ENCODE results near the gene DLGAP1.
A peak's percentile ranks its signal among the peaks of the same experiment; 100 is the strongest.

The DLGAP1 gene

DNA sequence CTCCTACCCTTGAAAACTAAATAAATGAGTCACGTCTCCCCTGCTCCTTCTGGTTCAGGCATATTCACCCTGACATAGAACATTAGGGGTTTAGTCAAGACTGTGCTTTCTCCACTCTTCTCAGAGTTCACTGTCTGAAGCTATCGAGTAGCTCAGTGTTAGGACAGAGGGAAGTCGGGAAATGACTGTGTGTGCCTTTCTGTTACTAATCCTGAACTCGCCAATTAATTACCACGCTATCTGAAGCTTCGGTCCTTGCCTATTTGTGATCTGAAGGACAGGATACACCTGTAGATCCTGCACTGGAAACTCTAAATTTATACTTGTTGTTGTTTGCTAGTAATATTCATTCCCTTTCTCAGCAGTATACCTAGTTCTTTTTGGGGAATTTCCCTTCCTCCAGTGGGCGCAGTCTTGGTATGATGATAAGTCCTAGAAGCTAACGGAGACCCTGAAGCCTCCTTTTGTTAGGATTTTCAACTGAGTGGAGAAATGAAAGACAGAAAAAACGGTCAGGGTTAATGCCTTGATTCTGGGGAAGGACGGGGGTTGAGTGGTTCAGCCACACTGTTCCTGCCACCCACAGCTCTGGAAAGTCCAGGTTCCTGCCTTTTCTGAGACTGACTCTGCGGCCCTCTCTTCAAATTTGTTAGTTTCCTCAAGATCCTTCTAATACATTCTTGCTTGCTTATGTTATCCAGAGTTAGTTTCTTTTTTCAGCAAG, 218.0 kb downstream of the DLGAP1 start:
- H3K79me2 ChIP-seq (ENCODE audit: low read length), result no peaks in the 10 kb centered on the region
- no peaks in the 10 kb centered on the region for H3K27me3 ChIP-seq (ENCODE audit: low read depth, low read length)
- H3K4me2 ChIP-seq (ENCODE audit: low read length), result peak overlapping the region; percentile 66
- TF ChIP-seq, protein P1, sequence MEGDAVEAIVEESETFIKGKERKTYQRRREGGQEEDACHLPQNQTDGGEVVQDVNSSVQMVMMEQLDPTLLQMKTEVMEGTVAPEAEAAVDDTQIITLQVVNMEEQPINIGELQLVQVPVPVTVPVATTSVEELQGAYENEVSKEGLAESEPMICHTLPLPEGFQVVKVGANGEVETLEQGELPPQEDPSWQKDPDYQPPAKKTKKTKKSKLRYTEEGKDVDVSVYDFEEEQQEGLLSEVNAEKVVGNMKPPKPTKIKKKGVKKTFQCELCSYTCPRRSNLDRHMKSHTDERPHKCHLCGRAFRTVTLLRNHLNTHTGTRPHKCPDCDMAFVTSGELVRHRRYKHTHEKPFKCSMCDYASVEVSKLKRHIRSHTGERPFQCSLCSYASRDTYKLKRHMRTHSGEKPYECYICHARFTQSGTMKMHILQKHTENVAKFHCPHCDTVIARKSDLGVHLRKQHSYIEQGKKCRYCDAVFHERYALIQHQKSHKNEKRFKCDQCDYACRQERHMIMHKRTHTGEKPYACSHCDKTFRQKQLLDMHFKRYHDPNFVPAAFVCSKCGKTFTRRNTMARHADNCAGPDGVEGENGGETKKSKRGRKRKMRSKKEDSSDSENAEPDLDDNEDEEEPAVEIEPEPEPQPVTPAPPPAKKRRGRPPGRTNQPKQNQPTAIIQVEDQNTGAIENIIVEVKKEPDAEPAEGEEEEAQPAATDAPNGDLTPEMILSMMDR (IDR thresholded peaks at IDR 0.05; ENCODE audit: low read depth, low read length), result no peak
- TF ChIP-seq EZH2phosphoT487 (IDR thresholded peaks at IDR 0.05; ENCODE audit: low read depth), result no peak
- H3K9me3 ChIP-seq (ENCODE audit: insufficient read depth, low read length), result no peaks in the 10 kb centered on the region
- peaks cover 14% of the 10 kb centered on the region for H3K4me1 ChIP-seq (ENCODE audit: low read length)
- no peaks in the 10 kb centered on the region for H4K20me1 ChIP-seq (ENCODE audit: insufficient read depth, low read length)
- 0 out of 2 replicates have a peak overlapping the region, but pooled peaks have one; percentile 14 for H2AFZ ChIP-seq (ENCODE audit: low read depth, low read length)
- H3K27ac ChIP-seq (ENCODE audit: low read length), result no peak overlapping the region
- no peak overlapping the region for H3K9ac ChIP-seq (ENCODE audit: low read length)
- no peaks in the 10 kb centered on the region for H3K36me3 ChIP-seq (replicated peaks; ENCODE audit: low read depth, low read length)
- H3K4me3 ChIP-seq (ENCODE audit: low read length), result peak overlapping the region; percentile 40

DNA sequence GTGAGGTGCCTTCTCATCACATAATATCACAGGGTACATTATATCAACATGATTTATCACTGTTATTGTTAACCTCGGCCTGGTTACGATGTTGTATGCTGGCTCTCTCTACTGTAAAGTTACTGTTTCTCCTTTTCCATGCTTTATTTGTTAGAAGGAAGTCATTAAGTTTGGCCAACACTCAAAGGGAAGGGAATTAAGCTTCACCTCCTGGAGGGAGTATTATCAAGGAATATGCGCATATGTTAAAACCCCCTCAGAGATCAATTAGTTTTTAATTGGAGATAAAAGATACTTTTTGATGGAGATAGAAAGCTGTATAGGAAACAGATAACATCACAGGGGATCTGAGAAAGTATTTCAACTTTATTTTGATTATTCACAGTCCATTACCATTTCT, 221.6 kb downstream of the DLGAP1 start:
- no peak for TF ChIP-seq EZH2phosphoT487 (IDR thresholded peaks at IDR 0.05; ENCODE audit: low read depth)
- TF ChIP-seq, protein P1 (IDR thresholded peaks at IDR 0.05; ENCODE audit: low read depth, low read length), result no peak
- H3K36me3 ChIP-seq (replicated peaks; ENCODE audit: low read depth, low read length), result no peaks in the 10 kb centered on the region
- no peaks in the 10 kb centered on the region for H3K79me2 ChIP-seq (ENCODE audit: low read length)
- H2AFZ ChIP-seq (ENCODE audit: low read depth, low read length), result no peak overlapping the region
- H3K27ac ChIP-seq (ENCODE audit: low read length), result no peak overlapping the region
- peaks cover 21% of the 10 kb centered on the region for H3K4me1 ChIP-seq (ENCODE audit: low read length)
- no peak overlapping the region for H3K4me2 ChIP-seq (ENCODE audit: low read length)
- no peak overlapping the region for H3K9ac ChIP-seq (ENCODE audit: low read length)
- H4K20me1 ChIP-seq (ENCODE audit: insufficient read depth, low read length), result no peaks in the 10 kb centered on the region
- H3K4me3 ChIP-seq (ENCODE audit: low read length), result no peak overlapping the region
- no peaks in the 10 kb centered on the region for H3K9me3 ChIP-seq (ENCODE audit: insufficient read depth, low read length)
- H3K27me3 ChIP-seq (ENCODE audit: low read depth, low read length), result no peaks in the 10 kb centered on the region

DNA sequence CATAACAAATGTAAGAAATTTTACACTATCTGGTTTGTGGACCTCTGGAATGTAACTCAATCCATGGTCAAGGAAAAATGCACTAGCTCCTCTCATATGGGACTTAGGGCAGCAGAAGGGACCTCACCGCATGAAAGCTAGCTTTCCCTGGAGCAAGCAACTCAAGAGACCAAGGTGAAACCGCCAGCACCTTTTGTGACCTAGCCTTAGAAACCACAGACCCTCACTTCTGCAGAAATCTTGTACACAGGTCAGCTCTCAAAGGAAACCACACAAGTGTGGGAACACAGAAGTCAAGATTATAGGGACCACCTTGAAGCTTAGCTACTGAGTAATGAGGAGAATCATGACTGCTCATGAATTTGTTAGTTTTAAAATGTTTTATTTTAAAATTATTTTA, 222.5 kb downstream of the DLGAP1 start:
- H3K79me2 ChIP-seq (ENCODE audit: low read length), result no peaks in the 10 kb centered on the region
- TF ChIP-seq EZH2phosphoT487 (IDR thresholded peaks at IDR 0.05; ENCODE audit: low read depth), result no peak
- TF ChIP-seq, protein P1 (IDR thresholded peaks at IDR 0.05; ENCODE audit: low read depth, low read length), result no peak
- no peak overlapping the region for H3K4me2 ChIP-seq (ENCODE audit: low read length)
- H2AFZ ChIP-seq (ENCODE audit: low read depth, low read length), result no peak overlapping the region
- no peaks in the 10 kb centered on the region for H3K36me3 ChIP-seq (replicated peaks; ENCODE audit: low read depth, low read length)
- H3K4me1 ChIP-seq (ENCODE audit: low read length), result peaks cover 21% of the 10 kb centered on the region
- H3K27me3 ChIP-seq (ENCODE audit: low read depth, low read length), result no peaks in the 10 kb centered on the region
- H4K20me1 ChIP-seq (ENCODE audit: insufficient read depth, low read length), result no peaks in the 10 kb centered on the region
- no peak overlapping the region for H3K9ac ChIP-seq (ENCODE audit: low read length)
- H3K27ac ChIP-seq (ENCODE audit: low read length), result no peak overlapping the region
- no peaks in the 10 kb centered on the region for H3K9me3 ChIP-seq (ENCODE audit: insufficient read depth, low read length)
- no peak overlapping the region for H3K4me3 ChIP-seq (ENCODE audit: low read length)

DNA sequence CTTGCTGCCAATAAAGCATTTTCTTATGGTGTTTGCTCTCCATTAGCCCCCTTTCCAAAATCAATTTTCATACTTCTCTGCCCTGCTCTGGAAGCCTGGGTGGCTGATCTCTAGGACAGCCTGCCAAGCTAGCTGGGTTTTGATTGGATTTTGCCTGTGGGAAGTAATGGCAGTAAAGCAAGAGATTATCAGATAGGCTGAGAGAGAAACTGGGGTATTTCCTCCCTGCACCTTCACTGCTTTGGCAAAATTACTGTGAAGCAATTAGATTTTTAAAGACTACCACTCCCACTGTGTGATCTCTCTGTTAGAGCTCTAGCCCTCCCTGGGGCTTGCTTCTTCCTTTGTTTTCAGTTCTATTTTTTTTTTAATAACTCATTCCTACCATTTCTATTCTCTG, 223.8 kb downstream of the DLGAP1 start:
- H3K4me1 ChIP-seq (ENCODE audit: low read length), result peaks cover 12% of the 10 kb centered on the region; the same call in 1 of the 2 replicates
- H3K27ac ChIP-seq (ENCODE audit: low read length), result no peak overlapping the region
- H3K4me2 ChIP-seq (ENCODE audit: low read length), result no peak overlapping the region
- H3K27me3 ChIP-seq (ENCODE audit: low read depth, low read length), result no peaks in the 10 kb centered on the region
- no peaks in the 10 kb centered on the region for H3K9me3 ChIP-seq (ENCODE audit: insufficient read depth, low read length)
- no peaks in the 10 kb centered on the region for H3K79me2 ChIP-seq (ENCODE audit: low read length)
- H2AFZ ChIP-seq (ENCODE audit: low read depth, low read length), result no peak overlapping the region
- no peaks in the 10 kb centered on the region for H4K20me1 ChIP-seq (ENCODE audit: insufficient read depth, low read length)
- H3K9ac ChIP-seq (ENCODE audit: low read length), result no peak overlapping the region
- no peak overlapping the region for H3K4me3 ChIP-seq (ENCODE audit: low read length)
- TF ChIP-seq, protein P1 (IDR thresholded peaks at IDR 0.05; ENCODE audit: low read depth, low read length), result no peak
- no peak for TF ChIP-seq EZH2phosphoT487 (IDR thresholded peaks at IDR 0.05; ENCODE audit: low read depth)
- H3K36me3 ChIP-seq (replicated peaks; ENCODE audit: low read depth, low read length), result no peaks in the 10 kb centered on the region
